GM12801 (cell line): Measurements from ENCODE around the gene SLC1A4.

Experiments used
- TF ChIP-seq, protein P1 (sequence below): IDR thresholded peaks from one replicate; pipeline ENCODE4 v1.5.1; 2011; ENCODE audit warnings: control low read depth; ENCODE audit not compliant: insufficient read length; ENCODE audit errors: extremely low read depth

The SLC1A4 gene

DNA sequence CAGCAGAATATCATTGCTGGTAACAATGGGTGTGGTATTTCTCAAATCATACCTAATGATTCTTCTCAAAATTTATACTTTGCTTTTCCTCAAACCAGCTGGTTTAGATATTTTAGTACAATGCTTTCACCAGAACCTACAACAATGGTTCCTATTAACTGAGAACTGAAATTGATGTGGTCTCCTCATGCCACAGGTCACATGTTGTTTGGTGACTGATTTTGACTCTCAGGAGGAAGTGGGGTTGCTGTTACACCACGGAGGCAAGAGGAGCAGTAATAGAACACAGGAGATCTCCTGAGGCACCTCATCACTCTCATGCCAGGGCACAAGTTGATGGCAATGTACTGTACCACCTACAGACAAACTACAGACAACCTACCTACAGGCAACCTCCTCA, 64.0 kb downstream of the SLC1A4 start:
- TF ChIP-seq, protein P1, sequence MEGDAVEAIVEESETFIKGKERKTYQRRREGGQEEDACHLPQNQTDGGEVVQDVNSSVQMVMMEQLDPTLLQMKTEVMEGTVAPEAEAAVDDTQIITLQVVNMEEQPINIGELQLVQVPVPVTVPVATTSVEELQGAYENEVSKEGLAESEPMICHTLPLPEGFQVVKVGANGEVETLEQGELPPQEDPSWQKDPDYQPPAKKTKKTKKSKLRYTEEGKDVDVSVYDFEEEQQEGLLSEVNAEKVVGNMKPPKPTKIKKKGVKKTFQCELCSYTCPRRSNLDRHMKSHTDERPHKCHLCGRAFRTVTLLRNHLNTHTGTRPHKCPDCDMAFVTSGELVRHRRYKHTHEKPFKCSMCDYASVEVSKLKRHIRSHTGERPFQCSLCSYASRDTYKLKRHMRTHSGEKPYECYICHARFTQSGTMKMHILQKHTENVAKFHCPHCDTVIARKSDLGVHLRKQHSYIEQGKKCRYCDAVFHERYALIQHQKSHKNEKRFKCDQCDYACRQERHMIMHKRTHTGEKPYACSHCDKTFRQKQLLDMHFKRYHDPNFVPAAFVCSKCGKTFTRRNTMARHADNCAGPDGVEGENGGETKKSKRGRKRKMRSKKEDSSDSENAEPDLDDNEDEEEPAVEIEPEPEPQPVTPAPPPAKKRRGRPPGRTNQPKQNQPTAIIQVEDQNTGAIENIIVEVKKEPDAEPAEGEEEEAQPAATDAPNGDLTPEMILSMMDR: no peak

DNA sequence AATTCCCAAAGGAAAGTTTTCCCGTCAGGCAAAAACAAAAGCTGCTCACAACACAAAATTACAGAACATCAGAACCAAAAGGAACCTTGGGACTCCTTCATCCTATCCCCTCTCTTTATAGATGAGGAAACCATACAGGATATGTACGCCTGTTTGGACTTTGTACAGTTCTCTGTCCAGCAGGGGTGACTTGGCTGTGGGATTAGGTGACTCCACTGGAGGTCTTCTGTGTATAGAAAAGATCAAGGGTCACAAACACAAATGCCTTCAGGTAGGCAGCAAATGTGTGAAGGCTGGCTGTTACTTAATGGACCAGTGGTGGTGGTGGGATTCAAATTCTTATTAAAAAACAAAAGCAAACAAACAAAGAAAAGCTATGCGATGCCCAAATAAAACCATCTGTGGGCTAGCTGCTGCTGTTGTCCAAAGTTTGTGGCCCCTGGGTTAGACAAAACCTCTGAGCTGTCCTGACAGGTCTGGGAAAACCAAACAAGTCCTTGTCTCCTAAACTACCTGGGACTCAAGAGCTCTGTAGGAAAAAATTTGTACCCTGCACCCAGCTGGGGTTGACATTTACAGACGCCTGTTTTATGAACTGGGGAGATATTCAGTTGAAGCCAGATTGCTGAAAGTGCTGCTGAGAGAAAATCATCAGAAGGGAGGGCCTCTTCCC, 65.7 kb downstream of the SLC1A4 start:
- TF ChIP-seq, protein P1: no peak

DNA sequence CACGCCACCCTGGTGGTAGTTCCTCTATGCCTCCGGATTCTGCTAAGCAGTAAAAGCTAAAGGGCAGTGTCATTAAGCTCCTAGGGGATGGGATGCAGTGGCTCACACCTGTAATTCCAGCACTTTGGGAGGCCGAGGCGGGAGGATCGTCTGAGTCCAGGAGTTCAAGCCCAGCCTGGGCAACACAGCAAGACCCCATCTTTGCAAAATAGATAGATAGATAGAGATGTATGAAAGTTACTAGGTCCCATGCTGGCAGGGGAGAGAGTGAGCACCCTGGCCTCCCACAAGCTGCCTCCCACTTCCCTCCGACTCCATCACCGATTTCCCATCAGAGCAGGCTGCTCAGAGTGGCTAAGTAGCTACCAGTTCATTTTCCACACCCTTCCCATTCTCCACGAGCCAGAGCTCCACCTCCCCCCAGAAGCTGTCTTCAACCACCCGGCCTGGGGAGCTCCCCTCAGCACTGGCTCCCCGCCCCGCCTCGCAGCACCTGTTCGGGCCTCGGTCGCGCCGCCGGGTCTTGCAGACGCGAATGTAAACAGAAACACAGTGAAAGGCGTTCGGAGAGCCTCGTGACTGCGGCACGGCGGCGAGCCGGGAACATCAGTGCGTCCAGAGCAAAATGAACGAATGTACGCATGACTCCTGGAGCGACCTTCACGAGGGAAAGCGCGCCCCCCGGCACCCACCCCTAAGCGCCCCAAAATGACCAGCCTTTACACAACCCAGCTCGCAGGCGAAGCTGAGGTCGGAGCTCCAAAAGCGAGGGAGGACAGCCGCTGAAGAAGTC, 66.4 kb downstream of the SLC1A4 start:
- TF ChIP-seq, protein P1: no peak

DNA sequence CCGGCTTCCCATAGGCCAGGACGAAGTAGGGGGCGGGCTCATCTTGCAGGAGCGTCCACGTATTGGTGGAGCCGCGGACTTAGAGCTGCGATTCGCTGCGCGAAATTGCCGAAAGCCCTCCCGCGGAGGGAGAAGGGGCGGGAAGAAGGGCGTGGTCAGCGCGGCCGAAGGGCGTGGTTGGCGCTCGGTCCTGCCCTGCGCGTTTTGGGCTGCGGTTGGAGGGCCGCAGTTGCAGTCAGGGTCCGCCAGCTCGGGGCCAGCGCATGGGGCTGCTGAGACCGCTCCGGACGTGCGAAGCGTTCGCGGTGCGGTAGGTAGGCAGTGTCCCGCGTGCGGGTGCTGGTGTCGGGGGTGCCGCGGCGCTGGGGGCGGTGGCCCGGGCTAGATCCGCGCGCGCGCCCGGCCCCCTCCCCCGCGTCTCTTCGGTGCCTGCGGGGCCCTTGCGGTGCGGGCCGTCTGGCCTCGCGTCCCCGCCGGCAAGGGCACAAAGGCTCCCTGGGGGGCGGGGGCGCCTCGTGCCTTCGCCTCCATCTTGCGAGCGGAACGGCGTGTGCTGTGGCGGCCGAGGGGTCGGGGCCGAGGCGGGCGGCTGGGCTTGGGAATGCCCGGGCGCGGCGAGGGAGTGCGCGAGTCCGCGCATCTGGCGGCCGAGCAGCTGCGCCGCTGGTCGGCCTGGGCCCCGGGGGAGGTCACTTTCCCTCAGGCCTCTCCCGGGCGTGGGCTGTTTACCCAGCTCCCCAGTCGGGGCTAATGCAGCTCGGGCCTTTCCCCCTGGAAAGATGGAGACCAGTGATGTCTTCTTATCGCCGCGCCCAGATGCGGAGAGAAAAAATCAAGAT, 67.2 kb downstream of the SLC1A4 start, which contains the start of gene CEP68:
TSS of gene CEP68 (plus strand) at position 202 of the 839 bp plus-strand sequence. CDS start 13,029 bp downstream, outside the sequence.
- TF ChIP-seq, protein P1: no peak

DNA sequence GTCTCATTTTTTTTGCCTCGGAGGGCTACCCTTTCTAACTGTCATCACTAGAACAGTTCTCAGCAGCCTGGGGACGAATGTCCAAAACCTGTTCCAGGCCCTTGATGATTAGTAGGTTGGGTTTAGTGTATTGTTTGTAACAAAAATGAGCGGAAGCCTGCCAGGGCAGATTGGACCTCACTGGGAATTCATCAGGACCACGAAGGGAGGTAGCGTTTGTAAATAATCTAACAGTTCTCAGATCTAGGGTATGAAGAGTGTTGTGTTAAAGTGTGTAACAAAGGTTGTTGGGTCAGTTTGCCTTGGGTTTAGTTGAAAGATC, 67.8 kb downstream of the SLC1A4 start:
- TF ChIP-seq, protein P1: no peak

DNA sequence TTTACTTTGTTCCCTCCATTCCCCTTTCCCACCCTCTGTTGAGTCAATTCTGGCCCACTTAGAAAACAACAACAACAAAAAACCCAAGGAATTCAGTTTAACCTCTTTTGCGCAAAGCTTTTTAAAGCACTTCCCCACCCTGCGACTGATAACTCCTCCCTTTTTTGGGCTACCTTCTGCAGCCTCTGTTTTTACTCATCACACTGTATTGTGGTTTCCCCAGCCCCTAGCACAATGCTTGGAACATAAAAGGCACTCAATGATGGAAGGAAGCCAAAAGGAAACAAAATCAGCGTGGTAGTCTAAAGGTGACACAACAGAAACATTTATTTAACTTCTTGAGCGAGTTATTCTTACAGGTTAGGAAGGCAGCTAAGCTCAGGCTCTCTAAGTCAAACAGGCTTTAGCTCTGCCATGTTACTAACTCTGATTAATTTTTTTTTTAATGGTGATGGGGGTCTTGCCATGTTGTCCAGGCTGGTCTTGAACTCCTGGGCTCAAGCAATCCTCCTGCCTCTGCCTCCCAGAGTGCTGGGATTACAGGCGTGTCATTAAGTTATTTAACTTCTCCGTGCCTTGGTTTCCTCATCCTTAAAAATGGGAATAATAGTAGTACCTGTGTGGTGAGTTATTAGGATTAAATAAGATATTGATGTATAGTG, 68.3 kb downstream of the SLC1A4 start:
- TF ChIP-seq, protein P1: no peak
